Activated CD8-positive, alpha-beta memory T cell treated with anti-CD3 and anti-CD28 coated beads, Interleukin-2, amount 50 U/mL, for 48 hours (primary cell): ENCODE results near the gene TREML1.
"Not testable (repeated sequence)": the region's sequence is repeated elsewhere in the genome, so short reads cannot be mapped to it uniquely, and the experiment has no call there.

Experiments used
- DNase-seq: peaks from one replicate; pipeline ENCODE4 v3.0.0-alpha.2; 2020

The TREML1 gene

DNA sequence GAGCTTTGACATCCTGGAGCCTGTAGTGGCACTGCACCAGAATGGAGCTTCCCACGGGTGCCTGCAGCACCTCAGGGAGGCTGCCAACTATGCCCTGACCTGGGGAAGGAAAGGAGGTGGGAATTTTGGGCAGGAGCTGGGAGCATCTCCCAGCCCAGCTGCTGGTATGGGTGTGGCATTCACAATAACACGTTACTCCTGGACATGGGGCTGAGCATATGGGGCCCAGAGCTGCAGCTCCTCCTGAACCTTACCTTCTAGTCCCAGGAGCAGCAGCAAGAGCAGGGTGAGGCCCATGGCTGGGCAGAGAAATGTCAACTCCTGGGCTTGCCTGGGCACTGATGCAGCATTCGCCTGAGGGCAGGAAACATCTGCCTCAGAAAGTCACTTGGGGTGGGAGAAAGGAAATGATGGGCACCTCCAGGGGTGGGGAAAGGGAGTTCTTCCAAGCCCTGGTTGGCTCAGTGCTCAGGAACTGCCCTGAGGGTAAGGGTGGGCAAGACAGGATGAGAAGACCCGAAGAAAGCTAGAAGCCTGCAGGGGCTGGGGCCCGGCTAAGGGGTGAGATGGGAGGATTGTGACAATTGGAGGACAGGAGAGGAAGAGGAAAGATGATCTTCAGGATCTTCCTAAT is at the start of gene TREML1:
TREML1 (minus strand) TSS at position 356 of the 634 bp plus-strand sequence; CDS start at position 297, 59 bp downstream.
- no peak for DNase-seq

DNA sequence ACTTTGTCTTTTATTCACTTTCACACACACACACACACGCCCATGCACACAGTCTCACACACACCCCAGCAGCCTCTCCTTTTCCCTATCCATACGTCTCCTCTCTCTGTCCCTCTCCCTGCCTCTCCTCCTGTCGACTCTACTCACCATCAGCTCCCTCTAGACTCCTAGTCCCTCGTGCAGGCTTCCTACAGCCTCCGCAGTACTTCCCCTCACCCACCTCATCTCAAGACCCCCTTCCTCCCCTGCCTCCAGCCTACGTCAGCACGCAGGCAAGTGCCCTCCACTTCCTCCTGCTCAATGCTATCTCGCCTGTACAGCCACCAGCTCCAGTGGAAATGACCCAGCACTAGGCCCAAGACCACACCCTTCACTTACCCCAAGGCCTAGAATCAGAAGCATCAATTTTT is 47.6 kb upstream of the TREML1 start:
- no peak for DNase-seq

DNA sequence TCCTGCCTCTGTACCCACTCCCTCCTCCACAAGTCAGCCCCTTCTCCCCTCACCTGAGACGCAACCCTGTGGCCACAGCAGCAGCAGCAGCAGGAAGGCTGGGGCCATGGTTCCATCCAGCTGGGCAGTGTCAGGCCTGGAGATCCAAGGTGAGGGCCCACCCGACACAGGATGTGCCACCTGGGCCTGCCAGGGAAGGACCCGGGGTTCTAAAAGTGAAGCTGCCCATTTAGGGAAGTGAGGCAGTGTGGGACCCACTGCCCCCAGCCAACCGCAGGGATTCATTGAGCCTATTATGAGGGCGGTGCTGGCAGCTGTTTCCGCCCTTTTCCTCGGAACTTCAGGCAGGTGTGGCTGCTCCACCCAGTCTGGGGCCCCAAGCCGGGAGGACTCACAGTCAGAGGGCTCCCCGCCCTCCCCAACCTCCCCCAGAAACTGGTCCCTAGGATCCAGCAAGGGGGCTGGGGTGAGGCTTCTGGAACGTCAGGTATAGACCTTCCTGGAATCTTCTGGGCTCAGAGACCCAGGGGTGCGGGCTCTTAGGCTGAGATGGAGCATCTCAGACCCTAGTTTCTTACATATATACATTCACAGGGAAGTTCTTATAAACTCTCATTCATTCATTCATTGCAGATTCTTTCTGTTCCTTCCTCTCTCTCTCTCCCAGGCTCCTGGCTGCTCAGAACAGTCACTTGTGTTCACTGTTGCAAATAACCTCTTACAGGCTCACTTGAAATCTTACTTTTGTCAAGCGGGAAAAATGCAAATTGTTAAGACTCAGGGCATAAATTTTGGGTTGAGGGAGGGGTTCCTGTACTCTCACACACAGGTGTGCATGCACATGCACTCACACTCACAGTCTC is 47.0 kb upstream of the TREML1 start, which contains the start of gene TREML2:
TREML2 (minus strand) TSS at position 249 of the 863 bp plus-strand sequence; CDS start at position 108, 141 bp downstream.
- peak; percentile 67 for DNase-seq

DNA sequence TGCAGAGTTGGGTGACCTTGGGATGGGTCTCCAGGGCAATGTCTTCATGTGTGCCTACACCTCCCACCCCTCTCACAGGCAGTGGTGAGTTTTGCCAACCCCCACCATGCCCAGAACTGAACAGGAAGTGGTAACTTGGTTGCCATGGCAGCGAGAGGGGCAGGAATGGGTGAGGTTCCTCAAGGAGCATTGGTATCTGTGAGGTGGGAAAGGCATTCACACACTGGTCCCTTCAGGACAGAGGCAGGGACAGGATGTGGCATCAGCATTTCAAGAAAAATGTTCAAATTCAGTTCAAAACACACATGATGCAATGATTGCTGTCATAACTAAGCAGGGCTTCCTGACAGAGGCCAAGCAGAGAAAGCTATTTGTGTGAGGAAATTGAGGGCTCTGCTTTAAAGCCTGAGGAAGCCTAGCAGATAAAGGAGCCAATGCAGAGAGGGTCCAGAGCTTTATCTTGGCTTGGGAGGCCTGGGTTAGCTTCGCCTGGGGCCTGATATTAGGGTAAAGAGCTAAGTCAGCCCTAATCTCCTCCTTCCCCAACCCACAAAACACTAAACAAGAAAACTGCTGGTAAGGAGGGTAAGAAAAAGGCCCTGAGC is 46.3 kb upstream of the TREML1 start:
- peak; percentile 77 for DNase-seq

DNA sequence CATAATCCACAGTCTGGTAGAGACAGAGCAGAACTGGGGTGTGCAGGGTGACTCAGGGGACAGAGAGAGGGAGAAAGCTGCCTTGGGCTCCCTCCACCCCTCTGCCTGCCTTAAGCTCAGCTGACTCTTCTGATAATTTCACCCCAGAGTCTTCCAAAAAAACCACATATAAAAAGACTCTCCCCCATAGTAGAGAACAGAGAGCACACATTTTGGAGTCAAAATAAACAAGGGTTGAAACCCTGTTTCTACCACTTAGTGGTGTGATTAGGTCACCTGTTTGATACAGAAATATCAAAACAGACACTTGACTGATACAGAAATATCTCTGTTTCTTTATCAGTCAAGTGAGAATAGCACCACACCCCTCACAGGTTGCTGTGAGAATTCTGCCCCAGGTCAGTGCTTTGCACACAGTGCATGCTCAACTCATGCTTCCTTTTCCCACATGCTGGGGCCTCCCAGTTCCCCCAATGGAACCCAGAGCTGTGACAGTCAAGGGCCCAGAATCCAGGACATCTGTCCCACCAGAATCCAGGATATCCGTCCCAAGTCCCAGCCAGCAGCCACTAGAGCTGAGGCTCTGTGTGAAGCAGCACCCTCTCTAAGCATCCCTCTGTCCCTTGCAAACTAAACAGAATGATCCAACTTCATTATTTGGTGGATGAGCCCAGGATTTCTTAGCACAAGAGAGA is 45.6 kb upstream of the TREML1 start:
- DNase-seq: no peak

GRCh38 chr6:41197234-41197633 is 43.1 kb upstream of the TREML1 start:
- DNase-seq: no peak

GRCh38 chr6:41194386-41194785 is 40.2 kb upstream of the TREML1 start:
- DNase-seq: no peak

DNA sequence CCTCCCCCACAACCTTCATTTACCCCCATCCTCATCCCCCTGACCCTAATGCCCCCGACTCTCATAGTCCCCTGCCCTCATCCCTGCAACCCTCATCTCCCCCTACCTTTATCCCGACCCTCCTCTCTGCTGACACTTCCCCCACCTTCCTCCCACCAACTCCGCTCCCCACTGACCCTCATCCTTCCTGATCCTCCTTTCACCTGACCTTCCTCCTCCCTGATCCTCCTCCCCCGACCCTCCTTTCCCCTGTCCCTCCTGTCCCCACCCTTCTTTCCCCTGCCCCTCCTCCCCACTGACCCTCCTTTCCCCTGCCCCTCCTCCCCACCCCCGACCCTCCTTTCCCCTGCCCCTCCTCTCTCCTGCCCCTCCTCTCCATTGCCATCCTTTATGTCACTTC is 39.7 kb upstream of the TREML1 start:
- DNase-seq: no peak

DNA sequence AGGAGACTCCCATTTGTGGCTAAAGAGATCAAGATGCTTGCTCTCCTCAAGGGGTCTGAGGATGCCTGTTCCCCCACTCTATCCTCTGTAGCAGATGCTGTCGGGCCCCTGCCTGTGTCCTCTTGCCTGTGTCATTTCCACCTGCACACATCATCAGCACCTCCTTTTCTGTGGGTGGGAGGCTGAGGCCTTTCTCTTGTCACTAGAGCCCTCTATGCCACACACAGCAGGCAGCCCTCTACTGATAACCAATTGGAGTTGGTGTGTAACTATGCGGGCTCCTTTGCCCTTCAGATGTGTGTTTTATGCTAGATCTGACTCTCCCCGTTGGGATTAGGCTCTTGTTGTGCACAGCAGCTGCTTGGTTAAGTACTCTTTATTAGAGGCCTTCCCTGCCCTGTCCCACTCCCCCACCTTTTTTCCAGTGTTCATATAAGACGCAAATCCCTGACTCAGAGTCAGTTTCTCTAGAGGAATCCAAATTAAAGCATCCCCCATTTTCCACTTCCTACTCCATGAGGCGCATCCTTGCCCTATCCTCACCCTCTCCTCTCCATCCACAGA is 39.1 kb upstream of the TREML1 start:
- DNase-seq: no peak

DNA sequence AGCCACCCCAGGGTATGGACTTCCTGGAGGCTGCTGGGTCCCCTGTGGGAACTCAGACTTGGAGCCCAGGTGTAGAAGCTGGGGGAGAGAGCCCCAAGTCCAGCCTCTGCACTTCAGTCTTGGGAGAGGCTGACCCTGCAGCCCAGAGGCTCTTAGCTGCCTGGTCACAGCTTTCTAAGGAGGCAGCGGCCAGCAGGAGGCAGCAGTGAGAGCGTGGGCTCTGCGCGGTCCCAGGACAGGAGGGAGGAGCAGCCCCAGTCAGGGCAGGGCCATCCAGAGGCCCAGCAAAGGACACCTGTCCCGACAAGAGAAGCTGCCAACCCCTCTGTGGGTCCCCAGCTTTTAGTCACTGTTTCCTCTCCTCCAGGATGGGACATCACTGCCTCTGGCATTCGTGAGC is 37.4 kb upstream of the TREML1 start:
- peak; percentile 76 for DNase-seq

DNA sequence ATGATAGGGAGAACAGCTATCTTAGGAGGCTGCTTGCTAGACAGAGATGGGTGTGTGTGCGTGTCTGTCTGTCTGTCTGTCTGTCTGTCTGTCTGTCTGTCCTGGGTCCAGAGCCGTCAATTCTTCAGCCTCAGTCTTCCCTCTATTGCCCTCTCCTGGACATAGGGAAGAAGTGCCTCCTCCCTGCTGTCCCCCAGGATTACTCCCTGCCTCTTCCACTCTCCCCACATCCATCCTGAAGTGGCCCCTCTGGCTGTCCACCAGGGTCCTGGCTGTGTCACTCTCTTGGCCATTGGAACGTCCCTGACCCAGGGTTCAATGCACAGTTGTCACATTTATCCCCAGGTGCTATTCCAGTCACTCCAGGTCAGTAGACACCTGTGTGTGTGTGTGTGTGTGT is 36.6 kb upstream of the TREML1 start:
- no peak for DNase-seq

DNA sequence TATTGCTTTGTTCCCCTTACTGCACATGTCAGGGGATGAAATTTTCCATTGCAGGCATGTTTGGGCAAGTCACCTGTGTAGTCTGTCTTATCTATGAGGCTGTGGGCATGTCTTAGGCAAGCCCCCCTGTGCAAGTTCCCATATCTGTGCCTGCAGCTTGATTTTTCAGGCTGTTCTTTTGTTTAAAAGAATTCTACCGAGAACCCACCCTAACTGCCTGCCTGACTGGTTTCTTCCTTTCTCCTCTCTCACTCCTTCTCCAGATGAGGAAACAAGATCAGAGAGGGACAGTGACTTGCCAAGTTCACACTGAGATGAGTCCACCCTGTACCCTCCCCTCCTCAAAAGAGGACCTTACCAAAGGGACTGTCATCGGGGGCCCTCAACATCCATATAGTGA is 35.8 kb upstream of the TREML1 start:
- no peak for DNase-seq

DNA sequence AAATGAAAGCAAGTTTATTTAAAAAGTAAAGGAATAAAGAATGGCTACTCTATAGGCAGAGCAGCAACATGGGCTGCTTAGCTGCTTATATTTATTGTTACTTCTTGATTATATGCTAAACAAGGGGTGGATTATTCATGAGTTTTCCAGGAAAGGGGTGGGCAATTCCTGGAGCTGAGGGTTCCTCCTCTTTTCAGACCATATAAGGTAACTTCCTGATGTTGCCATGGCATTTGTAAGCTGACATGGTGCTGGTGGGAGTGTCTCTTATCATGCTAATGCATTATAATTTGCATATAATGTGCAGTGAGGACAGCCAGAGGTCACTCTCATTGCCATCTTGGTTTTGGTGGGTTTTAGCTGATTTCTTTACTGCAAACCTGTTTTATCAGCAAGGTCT is 34.9 kb upstream of the TREML1 start:
- DNase-seq: not testable (repeated sequence)

- DNase-seq: no peak
Measured at GRCh38 chr6:41187924-41188886, 34.1 kb upstream of the TREML1 start.

- no peak for DNase-seq
Measured at GRCh38 chr6:41186031-41186562, 31.9 kb upstream of the TREML1 start.

- no peak for DNase-seq
Measured at GRCh38 chr6:41184761-41185160, 30.6 kb upstream of the TREML1 start.

DNA sequence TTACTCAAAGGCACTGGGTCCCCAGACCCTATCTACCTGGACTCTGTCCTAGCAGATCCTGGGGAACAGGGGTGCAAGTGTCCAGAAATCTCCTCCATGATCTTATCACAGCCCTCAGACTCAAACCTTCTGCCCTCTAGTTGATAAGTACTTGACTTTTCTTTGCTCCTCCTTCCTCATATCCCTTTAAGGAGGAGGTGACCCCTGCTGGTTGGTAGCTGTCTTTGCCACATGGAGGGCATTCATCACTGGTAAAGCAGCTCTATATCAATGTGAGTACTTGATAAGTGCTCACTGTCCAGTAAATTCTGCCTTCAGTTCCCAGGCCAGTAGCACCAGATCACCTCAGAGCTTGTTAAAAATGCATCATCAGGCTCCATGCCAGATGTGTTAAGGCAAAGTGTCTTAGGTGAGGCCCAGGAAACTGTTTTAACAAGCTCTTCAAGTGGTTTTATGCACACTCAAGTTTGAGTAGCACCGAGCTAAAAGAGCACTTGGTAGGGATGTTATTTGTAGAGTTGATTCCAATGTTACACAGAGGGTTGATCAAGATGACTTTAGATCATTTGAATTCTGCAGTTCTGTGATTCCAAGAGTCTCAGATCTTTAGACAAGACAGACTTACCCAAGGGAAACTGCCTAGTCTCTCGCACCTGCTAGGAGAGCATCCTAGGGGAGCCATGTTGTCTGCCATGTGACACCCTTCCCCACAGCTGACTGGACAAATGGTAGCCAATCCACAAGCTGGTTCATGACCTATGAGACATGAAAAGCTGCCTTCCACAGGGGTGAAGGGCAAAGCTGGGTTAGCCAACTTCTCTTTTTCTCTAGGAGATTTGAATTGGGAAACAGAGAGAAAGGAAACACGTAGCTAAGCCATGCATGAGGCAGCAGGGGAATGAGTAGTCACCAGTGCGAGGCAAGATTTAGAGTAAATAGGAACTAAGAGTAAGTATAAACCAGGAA is 28.2 kb upstream of the TREML1 start:
- DNase-seq: no peak

DNA sequence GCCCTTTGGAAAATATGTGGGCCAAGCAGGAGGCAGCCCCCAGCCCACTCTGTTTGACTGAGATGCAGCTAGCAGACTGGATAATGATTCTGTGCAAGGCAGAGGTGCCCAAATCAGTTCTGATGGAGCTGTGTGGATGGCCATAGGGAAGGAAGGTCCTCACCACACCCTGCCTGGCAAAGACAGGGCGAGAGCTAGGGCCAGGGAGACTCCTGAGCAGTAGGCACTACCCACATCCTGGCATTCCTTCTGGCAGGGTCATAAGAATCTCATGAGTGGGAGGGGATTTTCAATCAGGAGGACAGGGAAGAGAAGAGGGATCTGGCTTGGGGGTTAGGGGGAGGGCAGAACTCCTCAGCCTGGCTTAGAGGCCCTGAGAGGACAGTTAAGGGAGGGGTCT is 27.4 kb upstream of the TREML1 start:
- DNase-seq: no peak

DNA sequence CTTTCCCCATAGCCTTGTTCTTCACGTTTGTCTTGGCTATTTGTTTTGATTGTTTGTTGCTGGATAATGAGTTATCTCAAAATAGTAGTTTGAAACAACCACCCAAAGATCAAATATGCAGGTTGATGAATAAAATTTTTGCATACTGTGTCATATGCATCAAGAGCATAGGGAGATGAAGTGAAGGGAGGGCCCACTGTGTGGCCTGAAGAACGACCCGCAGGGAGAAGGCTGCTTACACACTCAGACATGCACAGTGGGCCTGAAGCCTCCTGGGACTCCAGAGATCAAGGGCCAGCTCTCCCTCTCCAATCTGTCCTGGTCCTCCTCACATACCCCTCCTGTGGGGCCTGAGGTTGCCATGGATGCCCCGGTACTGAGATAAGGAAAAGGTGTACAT is 25.0 kb upstream of the TREML1 start:
- DNase-seq: no peak

GRCh38 chr6:41177695-41178094 is 23.5 kb upstream of the TREML1 start:
- DNase-seq: no peak
